GM18907 (cell line): ENCODE data around the gene INTS11.

Source experiments
- ATAC-seq: cut with Tn5 transposase; IDR thresholded peaks from one replicate; pipeline ENCODE4 v1.9.1; 2021; ENCODE audit warnings: mild to moderate bottlenecking, moderate library complexity; ENCODE audit not compliant: unreplicated experiment

INTS11 gene

GRCh38 chr1:1358433-1359271 lies 34.2 kb upstream of the INTS11 start, which contains the start of gene MXRA8:
TSS of gene MXRA8 (minus strand) at chr1:1358555. CDS start at chr1:1358504, 51 bp downstream.
- ATAC-seq = no peak

DNA sequence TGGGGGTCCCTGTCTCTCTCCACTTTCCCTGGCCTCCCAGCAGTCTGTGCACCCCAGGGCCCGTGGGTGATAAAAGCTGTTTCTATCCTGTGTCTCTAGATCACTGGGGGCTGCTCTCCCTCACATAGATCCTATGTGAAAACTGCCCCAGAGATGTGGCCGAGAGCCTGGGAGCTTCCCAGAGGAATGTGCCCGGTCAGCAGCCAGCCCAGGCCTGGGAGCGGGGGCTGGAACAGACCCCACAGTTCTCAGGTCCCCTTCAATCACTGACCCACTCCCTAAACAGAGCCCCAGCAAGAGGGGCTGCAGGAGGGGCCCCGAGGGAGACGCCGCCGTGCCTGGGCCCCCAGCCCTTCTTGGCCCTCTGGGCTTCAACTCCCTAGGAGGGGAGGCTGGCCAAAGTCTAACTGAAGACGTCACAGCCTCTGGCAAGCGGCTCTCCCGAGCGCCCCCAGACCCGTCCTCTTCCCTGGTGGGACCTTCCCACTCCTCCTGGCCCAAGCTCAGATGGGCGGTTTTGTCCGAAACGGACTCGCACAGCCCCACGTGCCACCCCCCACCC lies 33.5 kb upstream of the INTS11 start:
- ATAC-seq = no peak

GRCh38 chr1:1356796-1357401 lies 32.4 kb upstream of the INTS11 start:
- ATAC-seq = no peak

DNA sequence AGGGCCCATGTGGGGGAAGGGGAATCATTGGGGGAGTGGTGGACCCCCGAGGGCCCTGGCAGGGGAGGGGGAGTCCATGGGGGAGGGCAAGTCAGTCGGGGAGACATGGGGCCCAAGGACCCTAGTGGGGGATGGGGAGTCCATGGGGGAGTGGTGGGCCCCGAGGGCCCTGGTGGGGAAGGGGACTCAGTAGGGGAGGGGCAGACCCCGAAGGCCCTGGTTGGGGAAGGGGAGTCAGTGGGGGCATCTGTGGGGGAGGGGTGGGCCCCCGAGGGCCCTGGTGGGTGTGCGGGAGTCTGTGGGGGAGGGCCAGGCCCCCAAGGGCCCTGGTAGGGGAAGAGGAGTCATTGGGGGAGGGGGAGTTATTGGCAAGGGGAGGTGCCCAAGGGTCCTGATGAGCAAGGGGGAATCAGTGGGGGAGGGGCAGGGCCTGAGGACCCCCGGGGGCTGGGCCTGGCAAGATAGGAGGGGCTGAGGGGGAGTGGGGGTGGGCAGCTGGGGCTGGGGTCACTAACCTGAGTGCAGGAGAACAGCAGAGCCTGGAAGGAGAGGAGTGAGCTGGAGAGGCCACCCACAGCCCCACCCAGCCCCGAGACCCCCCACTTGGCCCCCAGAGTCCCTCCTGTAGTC lies 31.8 kb upstream of the INTS11 start:
- no peak for ATAC-seq

- no peak for ATAC-seq
Observed at GRCh38 chr1:1355416-1355815, 31.0 kb upstream of the INTS11 start.

- ATAC-seq = no peak
Observed at GRCh38 chr1:1354271-1355247, 30.1 kb upstream of the INTS11 start.

GRCh38 chr1:1353389-1354151 lies 29.1 kb upstream of the INTS11 start:
- ATAC-seq = no peak

DNA sequence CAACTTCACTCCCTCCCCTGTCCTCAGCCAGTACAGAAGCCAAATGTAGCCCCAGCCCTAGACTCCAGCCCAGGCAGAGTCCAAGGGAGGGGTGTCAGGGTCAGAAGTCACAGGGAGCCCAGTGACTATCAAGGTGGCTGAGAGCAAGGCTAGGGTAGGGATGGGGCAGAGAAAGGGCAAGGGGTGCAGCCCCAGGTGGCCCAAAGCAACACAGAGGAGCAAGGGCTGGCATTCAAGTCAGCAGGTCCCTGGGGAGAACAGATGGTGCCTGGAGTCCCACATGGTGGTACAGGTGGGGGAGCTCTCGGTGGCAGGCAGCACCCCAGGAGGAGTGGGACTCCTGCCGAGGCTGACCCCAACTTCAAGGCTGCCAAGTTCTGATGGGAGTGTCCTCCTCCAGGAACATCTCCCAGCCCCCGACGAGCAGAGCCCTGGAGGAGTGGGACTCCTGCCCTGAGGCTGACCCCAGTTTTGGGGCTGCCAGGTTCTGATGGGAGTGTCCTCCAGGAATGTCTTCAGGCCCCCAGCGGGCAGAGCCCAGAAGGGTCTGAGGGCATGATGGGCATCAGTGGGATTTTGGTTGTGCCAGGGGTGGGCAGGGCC lies 28.4 kb upstream of the INTS11 start:
- no peak for ATAC-seq

DNA sequence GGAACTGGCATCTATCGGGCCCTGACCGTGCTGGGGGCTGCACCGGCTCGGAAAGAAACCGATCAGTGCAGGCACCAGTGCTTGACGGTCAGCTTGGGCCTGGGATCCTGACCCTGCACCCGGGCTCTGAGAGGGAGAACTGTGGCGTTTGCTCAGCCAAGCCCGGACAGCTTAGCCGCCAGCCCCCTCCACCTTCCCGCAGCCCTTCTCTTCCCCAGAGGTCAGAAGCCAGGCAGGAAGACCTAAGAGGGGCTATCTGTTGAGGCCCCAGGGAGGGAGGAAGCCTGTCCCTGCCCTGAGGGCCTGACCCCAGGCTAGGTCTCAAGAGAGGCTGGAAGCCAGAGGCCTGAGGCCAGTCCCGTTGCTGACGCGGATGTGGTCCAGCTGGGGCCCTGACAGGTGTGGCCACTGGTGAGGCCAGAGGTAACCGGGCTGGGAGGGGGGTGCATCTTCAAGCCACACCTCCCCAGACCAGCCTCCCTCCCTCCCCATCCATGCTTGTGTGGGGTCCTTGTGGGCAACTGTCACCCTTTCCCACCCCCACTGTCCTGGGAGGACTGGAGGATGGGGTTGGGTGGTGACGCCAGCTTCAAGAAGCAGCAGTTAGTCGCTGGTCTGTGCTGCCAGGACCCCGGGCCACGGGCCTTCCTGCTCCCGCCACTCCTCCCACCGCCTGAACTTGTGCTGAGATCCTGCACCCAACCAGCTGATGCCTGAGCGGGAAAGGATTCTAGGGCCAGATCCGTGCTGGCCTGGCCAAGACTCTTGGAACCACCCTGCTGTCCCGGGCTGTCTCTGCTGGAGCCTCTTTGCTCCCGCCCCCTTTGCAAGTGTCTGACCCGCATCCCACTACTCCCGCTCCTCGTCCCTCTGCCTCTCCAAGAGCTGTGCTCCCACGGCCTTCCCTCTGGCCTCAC lies 27.3 kb upstream of the INTS11 start:
- ATAC-seq = no peak

GRCh38 chr1:1349256-1350012 lies 25.0 kb upstream of the INTS11 start, which contains the start of gene DVL1:
TSS of gene DVL1 (minus strand) at chr1:1349418. CDS start at chr1:1349065, 353 bp downstream.
- peak; percentile 59 for ATAC-seq

DNA sequence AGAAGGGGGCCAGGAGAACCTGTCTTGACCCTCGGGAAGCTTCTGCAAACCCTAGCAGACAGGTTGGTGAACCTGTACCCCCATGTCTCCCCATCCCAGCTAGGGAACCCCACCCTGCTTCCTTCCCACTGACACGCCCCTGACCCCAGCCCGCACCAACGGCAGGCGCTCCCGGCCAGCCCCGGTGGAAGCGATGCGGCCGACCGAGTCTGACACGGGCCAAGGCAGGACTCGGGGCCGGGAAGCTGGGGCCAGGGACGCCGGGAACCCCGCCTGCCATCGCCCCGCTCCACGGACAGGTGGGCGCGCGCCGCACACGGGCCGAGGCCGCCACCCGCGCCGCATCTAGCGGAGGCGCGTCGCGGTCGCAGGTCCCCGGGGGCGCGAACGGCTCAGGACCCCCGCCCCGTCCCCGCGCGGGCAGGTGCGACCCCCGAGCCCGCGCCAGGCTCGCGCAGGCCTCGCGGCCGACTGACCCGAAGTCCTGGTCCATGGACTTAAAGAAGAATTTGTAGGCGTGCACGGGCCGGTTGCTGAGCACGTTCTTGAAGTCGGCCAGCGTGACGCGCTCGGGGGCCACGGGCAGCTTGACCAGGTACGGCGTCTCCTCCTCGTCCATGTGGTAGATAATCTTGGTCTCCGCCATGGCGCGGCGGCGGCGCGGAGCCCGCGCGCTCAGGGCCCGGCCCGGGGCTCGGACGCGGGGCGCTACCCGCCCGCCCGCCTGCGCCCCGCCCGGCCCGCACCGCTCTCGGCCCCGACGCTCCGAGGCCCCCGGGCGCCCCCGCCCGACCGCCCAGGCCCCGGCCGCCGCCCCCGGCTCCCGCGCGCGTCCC lies 24.2 kb upstream of the INTS11 start:
- ATAC-seq = peak; percentile 29

- no peak for ATAC-seq
Observed at GRCh38 chr1:1347663-1348419, 23.4 kb upstream of the INTS11 start.

- no peak for ATAC-seq
Observed at GRCh38 chr1:1347026-1347595, 22.7 kb upstream of the INTS11 start.

GRCh38 chr1:1346501-1346890 lies 22.0 kb upstream of the INTS11 start:
- no peak for ATAC-seq

- ATAC-seq = no peak
Observed at GRCh38 chr1:1345860-1346500, 21.5 kb upstream of the INTS11 start.
